GM12878 (cell line): Measurements from ENCODE around the gene ZNF410. TPM values are rescaled to one million over a fixed set of nuclear protein-coding genes. Genes with fewer than 3 reads are reported as not detected.

Experiments
- ATAC-seq: fragments of 200-7000 bp; cut with Tn5 transposase; 3 replicates; pipeline ENCODE4 v1.9.1; 2020; ENCODE audit warnings: mild to moderate bottlenecking, moderate library complexity
- BruUV-seq: library from RNA; stranded (reverse); fragments of 400-500 nt; replicated peaks from 2 replicates; lab custom pipeline; 2021; lab: Mats Ljungman, UMichigan
- CTCF ChIA-PET: fragments of 300-600 bp; sonication (Branson Sonifier 250); formaldehyde crosslinking; extraction: SDS; loops from one replicate; lab custom pipeline; 2021; ENCODE audit warnings: inconsistent platforms; lab: Yijun Ruan, JAX
- POLR2A ChIA-PET: fragments of 350-600 bp; formaldehyde crosslinking; extraction: SDS; loops from one replicate; lab custom pipeline; 2021; ENCODE audit warnings: inconsistent platforms; lab: Charles Lee
- RAD21 ChIA-PET: fragments of 300-600 bp; sonication (Branson Sonifier 250); formaldehyde crosslinking; loops from one replicate; lab custom pipeline; 2023; ENCODE audit warnings: antibody characterized with exemption; ENCODE audit not compliant: unreplicated experiment; lab: Charles Lee
- SMC1A ChIA-PET: fragments of 300-600 bp; sonication (Branson Sonifier 250); formaldehyde crosslinking; loops from one replicate; lab custom pipeline; 2023; ENCODE audit not compliant: unreplicated experiment, uncharacterized antibody; lab: Charles Lee
- DNase-seq: peaks from one replicate; pipeline ENCODE4 v3.0.0-alpha.2; 2011; ENCODE audit warnings: low read depth, low spot score
- FAIRE-seq: peaks from 3 replicates; lab custom pipeline; 2011; peaks lifted over from hg19 to GRCh38; lab: Jason Lieb, UNC
- H2AFZ ChIP-seq: 2 replicates; pipeline ENCODE4 v1.6.0; 2011; ENCODE audit warnings: low read depth, low read length, control low read depth; ENCODE audit not compliant: control insufficient read depth
- H3K27ac ChIP-seq: 2 replicates; pipeline ENCODE4 v1.5.1; 2011; ENCODE audit warnings: control low read depth; ENCODE audit not compliant: control insufficient read depth, insufficient read depth
- H3K27me3 ChIP-seq, 2 experiments: replicated peaks in 1 of 2; 2 replicates each; pipeline versions ENCODE4 v1.6.0 to v1.6.1; 2011; ENCODE audit warnings: low read length in 1 of 2; ENCODE audit not compliant: control insufficient read depth in 2 of 2, insufficient read depth in 2 of 2
- H3K36me3 ChIP-seq, 2 experiments: 2 replicates each; pipeline ENCODE4 v1.5.1; 2011; ENCODE audit warnings: low read length in 1 of 2; ENCODE audit not compliant: control insufficient read depth in 2 of 2, insufficient read depth in 2 of 2
- H3K4me1 ChIP-seq: 2 replicates; pipeline ENCODE4 v1.6.1; 2011; ENCODE audit warnings: mild to moderate bottlenecking, low read length, moderate library complexity, mixed read lengths; ENCODE audit not compliant: control insufficient read depth, insufficient read depth
- H3K4me2 ChIP-seq: 2 replicates; pipeline ENCODE4 v1.6.0; 2011; ENCODE audit warnings: control low read depth; ENCODE audit not compliant: control insufficient read depth, insufficient read depth
- H3K4me3 ChIP-seq: fragments of 200-600 bp; sonication (generic); 2 replicates; pipeline ENCODE4 v1.5.1; 2016
- H3K79me2 ChIP-seq: 2 replicates; pipeline ENCODE4 v1.6.0; 2011; ENCODE audit warnings: low read length; ENCODE audit not compliant: control insufficient read depth, insufficient read depth
- H3K9ac ChIP-seq: 2 replicates; pipeline ENCODE4 v1.8.0; 2011; ENCODE audit warnings: low read length, control low read depth, mixed read lengths; ENCODE audit not compliant: control insufficient read depth, insufficient read depth
- H3K9me3 ChIP-seq: replicated peaks from 3 replicates; pipeline ENCODE4 v1.5.1; 2011; ENCODE audit warnings: mild to moderate bottlenecking, low read length; ENCODE audit not compliant: control insufficient read depth, insufficient read depth
- H4K20me1 ChIP-seq: 2 replicates; pipeline ENCODE4 v1.6.0; 2011; ENCODE audit not compliant: control insufficient read depth, insufficient read depth
- BCLAF1 ChIP-seq: fragments of 450-650 bp; IDR thresholded peaks from 2 replicates; pipeline ENCODE4 v1.6.1; 2017; ENCODE audit warnings: antibody characterized with exemption, mild to moderate bottlenecking, moderate library complexity
- BHLHE40 ChIP-seq, 2 experiments: fragments of 450-650 bp in 1 of 2; IDR thresholded peaks; 2 replicates each; pipeline ENCODE4 v1.6.1; 2011 to 2017; ENCODE audit warnings: low read depth in 2 of 2, borderline replicate concordance in 1 of 2, improper control_type of control experiment in 1 of 2, low read length in 1 of 2, mild to moderate bottlenecking in 1 of 2
- E4F1 ChIP-seq: fragments of 450-650 bp; IDR thresholded peaks from 2 replicates; pipeline ENCODE4 v1.6.1; 2018; ENCODE audit warnings: borderline replicate concordance, mild to moderate bottlenecking; ENCODE audit not compliant: partially characterized antibody
- EP300 ChIP-seq, 2 experiments: fragments of 150-350 bp in 1 of 2; IDR thresholded peaks; 2 replicates each; pipeline ENCODE4 v1.6.1; 2011 to 2012; ENCODE audit warnings: low read depth in 2 of 2, low read length in 2 of 2, borderline replicate concordance in 1 of 2, improper control_type of control experiment in 1 of 2, inconsistent platforms in 1 of 2; ENCODE audit not compliant: control insufficient read depth in 1 of 2
- GATAD2B ChIP-seq: fragments of 450-650 bp; conservative IDR thresholded peaks from 2 replicates; pipeline ENCODE4 v1.6.1; 2017; ENCODE audit warnings: low read depth, mild to moderate bottlenecking, moderate library complexity
- POLR2A ChIP-seq: IDR thresholded peaks from 2 replicates; pipeline ENCODE4 v1.6.1; 2011; ENCODE audit warnings: low read depth, mild to moderate bottlenecking, low read length
- POLR2AphosphoS5 ChIP-seq: IDR thresholded peaks from 2 replicates; pipeline ENCODE4 v1.6.1; 2011; ENCODE audit warnings: mild to moderate bottlenecking, low read length, inconsistent platforms
- POU2F2 ChIP-seq: IDR thresholded peaks from 3 replicates; pipeline ENCODE4 v1.6.1; 2011; ENCODE audit warnings: low read depth, mild to moderate bottlenecking, low read length, borderline replicate concordance
- SMARCA5 ChIP-seq: fragments of 450-650 bp; IDR thresholded peaks from 2 replicates; pipeline ENCODE4 v1.6.1; 2017; ENCODE audit warnings: mild to moderate bottlenecking
- TCF12 ChIP-seq: IDR thresholded peaks from 2 replicates; pipeline ENCODE4 v1.6.1; 2011; ENCODE audit warnings: low read depth, mild to moderate bottlenecking, low read length
- ZBTB40 ChIP-seq: fragments of 450-650 bp; IDR thresholded peaks from 2 replicates; pipeline ENCODE4 v1.6.1; 2016; ENCODE audit warnings: mild to moderate bottlenecking, moderate library complexity, borderline replicate concordance
- WGBS: methylation state at CpG from one replicate; pipeline ENCODE4 v1.1.6; 2016; ENCODE audit warnings: low lambda C conversion rate; ENCODE audit not compliant: insufficient replicate concordance, insufficient coverage; ENCODE audit errors: missing lambda C conversion rate; 5-methylcytosine and 5-hydroxymethylcytosine counted together
- in situ Hi-C: fragments of 300-500 bp; cut with MboI; formaldehyde crosslinking; loops from 9 replicates; pipeline ENCODE4 v1.14.3; 2018; ENCODE audit warnings: mixed read lengths
- intact Hi-C: fragments of 100-400 bp; cut with micrococcal nuclease; formaldehyde crosslinking; loops from one replicate; pipeline ENCODE4 v1.14.2; 2022; ENCODE audit not compliant: unreplicated experiment
- polyA plus RNA-seq, 11 experiments: library from polyadenylated mRNA; depleted of rRNA in 4 of 11; unstranded in 6 of 11; stranded (reverse) in 5 of 11; fragments of >200 nt; fragmentation: Nextera tagmentation in 4 of 11; fragmentation: Illumina TruSeq in 1 of 11; extraction: Ambion mirVana in 4 of 11; extraction: Trizol in 1 of 11; gene quantifications; 1 replicate in 1 of 11; 2 replicates in 10 of 11; pipeline versions ENCODE4 v1.2.1 to v1.2.3, GENCODE V29; 2011 to 2016; ENCODE audit warnings: inconsistent platforms in 2 of 11, missing spikeins in 2 of 11, low read depth in 1 of 11
- total RNA-seq, 4 experiments: library from RNA; depleted of rRNA in 3 of 4; stranded (reverse); fragments of >200 nt in 3 of 4; fragmentation: Illumina TruSeq in 1 of 4; extraction: Trizol in 1 of 4; gene quantifications; 2 replicates each; pipeline versions ENCODE4 v1.2.1 to v1.2.3, GENCODE V29; 2013 to 2021

ZNF410 gene
- total and polyA plus RNA-seq, 10 of the 15 experiments (the other 5 are each of a cell fraction or from before 2014, with no cell fraction given), result 31.2 to 56.6 (median 47.7) TPM

GRCh38 chr14:73877790-73878189 lies 8.9 kb upstream of the ZNF410 start:
- 100% methylated on average over 3 of the region's 3 CpGs for WGBS
- no peak for ATAC-seq
- TF ChIP-seq BHLHE40 (IDR thresholded peaks at IDR 0.05; ENCODE audit: borderline replicate concordance in 1 of 2, low read depth in 2 of 2, low read length in 1 of 2) (no peak), TCF12 (no peak), POLR2A (no peak), E4F1 (no peak), ZBTB40 (no peak), EP300 (IDR thresholded peaks at IDR 0.05; ENCODE audit: borderline replicate concordance in 1 of 2, control insufficient read depth in 1 of 2, low read depth in 2 of 2, low read length in 2 of 2) (no peak), POLR2AphosphoS5 (no peak), BCLAF1 (no peak), GATAD2B (no peak), POU2F2 (no peak), SMARCA5 (no peak)

More at GRCh38 chr14:73877790-73878189, 8.9 kb upstream of the ZNF410 start:
- Histone ChIP-seq H2AFZ (no peak overlapping the region), H3K27ac (no peak overlapping the region), H3K36me3 (no peaks in the 10 kb centered on the region), H3K9ac (no peak overlapping the region), H3K9me3 (no peaks in the 10 kb centered on the region), H3K4me2 (no peak overlapping the region), H4K20me1 (no peaks in the 10 kb centered on the region), H3K27me3 (no peaks in the 10 kb centered on the region), H3K79me2 (no peaks in the 10 kb centered on the region), H3K4me1 (no peaks in the 10 kb centered on the region), H3K4me3 (no peak overlapping the region)
- in situ Hi-C loops, result no loop called here
- intact Hi-C loops, result no loop called here
- ChIA-PET RAD21 (interaction anchor here (0.6 kb wide), 1 partner anchor 77 kb away, joined by 3 read pairs; no protein-coding TSS in a partner anchor), POLR2A (no interaction called here), SMC1A (interaction anchor here (1.5 to 1.6 kb wide), 2 partner anchors 8 to 11 kb away, joined by 3 to 4 read pairs; partner anchors contain the start of gene ZNF410), CTCF (interaction anchor here (1.3 kb wide), 1 partner anchor 8 kb away, joined by 6 read pairs; no protein-coding TSS in a partner anchor)
- no TSS peak for BruUV-seq
- no peak for DNase-seq
- no peak for FAIRE-seq
